ENCODE data around the gene STK39.

- TF ChIP-seq CTCF (optimal IDR thresholded peaks at IDR 0.05 in 1 of 3, IDR thresholded peaks at IDR 0.05 in 1 of 3, conservative IDR thresholded peaks at IDR 0.05 in 1 of 3; ENCODE audit: extremely low read depth in 1 of 3, insufficient read depth in 2 of 3, low read length in 3 of 3) = no peak
- no peak for TF ChIP-seq EZH2 (IDR thresholded peaks at IDR 0.05; ENCODE audit: low read length)
Observed at GRCh38 chr2:168076731-168077130, 170.7 kb downstream of the STK39 start.
